Kidney epithelial cell (primary cell): ENCODE data around the gene ARHGAP42. TPM values are rescaled to one million over a fixed set of nuclear protein-coding genes. Genes with fewer than 3 reads are reported as not detected.

ENCODE experiments used
- DNase-seq: peaks from one replicate; pipeline ENCODE4 v3.0.0-alpha.2; 2010; ENCODE audit warnings: low read depth
- H3K27me3 ChIP-seq: 2 replicates; pipeline ENCODE4 v1.6.0; 2011; ENCODE audit warnings: low read length; ENCODE audit not compliant: control insufficient read depth, insufficient read depth
- H3K36me3 ChIP-seq: 2 replicates; pipeline ENCODE4 v1.5.1; 2011; ENCODE audit warnings: low read length; ENCODE audit not compliant: control insufficient read depth, insufficient read depth
- H3K4me3 ChIP-seq: 2 replicates; pipeline ENCODE4 v1.5.1; 2011; ENCODE audit warnings: low read depth, mild to moderate bottlenecking, control low read depth, low read length
- total RNA-seq: library from RNA; depleted of rRNA; stranded (reverse); fragments of >200 nt; gene quantifications from 2 replicates; pipeline ENCODE4 v1.2.3, GENCODE V29; 2015
- TF ChIP-seq, protein P1 (sequence below): IDR thresholded peaks from 2 replicates; pipeline ENCODE4 v1.5.1; 2011; ENCODE audit warnings: mild to moderate bottlenecking, moderate library complexity, low read length, control low read depth, inconsistent platforms; ENCODE audit not compliant: insufficient read depth, poor library complexity, severe bottlenecking

ARHGAP42 gene
- total RNA-seq, 1 donor from 2014 or later, result 27.9 TPM

DNA sequence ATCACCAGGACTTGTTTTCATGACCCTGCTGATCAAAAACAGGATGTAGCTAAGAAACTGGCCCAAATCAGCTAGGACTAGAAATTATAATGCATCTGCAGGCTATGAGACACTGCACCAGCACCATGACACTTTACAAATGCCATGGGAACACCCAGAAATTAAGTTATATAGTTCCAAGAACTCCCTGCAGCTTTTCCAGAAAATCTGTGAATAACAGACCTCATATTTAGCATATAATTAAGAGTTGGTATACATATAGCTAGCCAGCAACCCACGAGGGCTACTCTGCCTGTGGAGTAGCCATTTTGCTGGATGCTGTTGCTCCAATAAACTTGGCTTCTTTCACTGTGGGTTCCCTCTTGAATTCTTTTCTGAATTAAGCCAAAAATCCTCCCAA is 341.6 kb downstream of the ARHGAP42 start:
- H3K36me3 ChIP-seq, result no peaks in the 10 kb centered on the region
- DNase-seq, result no peak
- H3K4me3 ChIP-seq, result no peak overlapping the region
- TF ChIP-seq, protein P1, sequence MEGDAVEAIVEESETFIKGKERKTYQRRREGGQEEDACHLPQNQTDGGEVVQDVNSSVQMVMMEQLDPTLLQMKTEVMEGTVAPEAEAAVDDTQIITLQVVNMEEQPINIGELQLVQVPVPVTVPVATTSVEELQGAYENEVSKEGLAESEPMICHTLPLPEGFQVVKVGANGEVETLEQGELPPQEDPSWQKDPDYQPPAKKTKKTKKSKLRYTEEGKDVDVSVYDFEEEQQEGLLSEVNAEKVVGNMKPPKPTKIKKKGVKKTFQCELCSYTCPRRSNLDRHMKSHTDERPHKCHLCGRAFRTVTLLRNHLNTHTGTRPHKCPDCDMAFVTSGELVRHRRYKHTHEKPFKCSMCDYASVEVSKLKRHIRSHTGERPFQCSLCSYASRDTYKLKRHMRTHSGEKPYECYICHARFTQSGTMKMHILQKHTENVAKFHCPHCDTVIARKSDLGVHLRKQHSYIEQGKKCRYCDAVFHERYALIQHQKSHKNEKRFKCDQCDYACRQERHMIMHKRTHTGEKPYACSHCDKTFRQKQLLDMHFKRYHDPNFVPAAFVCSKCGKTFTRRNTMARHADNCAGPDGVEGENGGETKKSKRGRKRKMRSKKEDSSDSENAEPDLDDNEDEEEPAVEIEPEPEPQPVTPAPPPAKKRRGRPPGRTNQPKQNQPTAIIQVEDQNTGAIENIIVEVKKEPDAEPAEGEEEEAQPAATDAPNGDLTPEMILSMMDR, result no peak
- no peaks in the 10 kb centered on the region for H3K27me3 ChIP-seq

DNA sequence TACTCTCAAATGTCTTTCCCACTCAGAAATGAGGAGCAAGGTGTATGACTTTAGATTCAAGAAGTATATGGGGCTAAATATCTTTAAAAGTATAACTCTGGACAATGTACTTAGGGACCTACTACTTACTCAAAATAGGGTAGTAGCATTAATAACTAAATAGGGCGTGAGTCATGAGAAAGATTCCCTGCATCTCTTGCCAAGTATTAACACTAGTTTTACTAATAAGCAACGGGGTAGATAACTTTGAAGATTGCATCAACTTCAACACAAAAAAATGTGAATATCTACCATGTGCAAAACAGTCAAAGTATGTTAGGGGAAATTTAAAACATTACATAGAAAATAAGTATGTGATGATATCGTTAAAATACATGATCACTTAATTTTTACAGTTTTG is 342.9 kb downstream of the ARHGAP42 start:
- no peak for DNase-seq
- Histone ChIP-seq H3K4me3 (no peak overlapping the region), H3K27me3 (no peaks in the 10 kb centered on the region), H3K36me3 (no peaks in the 10 kb centered on the region)
- TF ChIP-seq, protein P1, result no peak

DNA sequence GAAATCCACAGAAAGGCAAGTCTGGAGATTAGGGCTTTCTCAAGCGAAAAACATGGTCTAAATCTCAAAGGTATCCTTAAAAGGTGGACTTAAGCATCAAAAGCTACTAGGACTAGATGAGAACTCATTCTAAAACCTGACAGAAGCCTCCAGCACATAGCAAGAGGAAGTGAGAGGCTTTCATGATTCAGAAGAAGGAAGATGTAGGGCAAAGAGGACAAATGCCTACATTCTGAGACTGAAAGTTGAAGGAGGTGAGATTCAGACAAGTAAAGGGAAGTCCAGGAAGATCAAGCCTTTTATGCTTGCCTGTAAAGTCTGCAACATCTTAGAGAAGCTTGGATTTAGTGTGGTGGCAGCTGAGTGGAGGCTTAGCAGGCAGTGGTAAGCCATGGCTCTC is 343.6 kb downstream of the ARHGAP42 start:
- H3K4me3 ChIP-seq, result no peak overlapping the region
- H3K36me3 ChIP-seq, result no peaks in the 10 kb centered on the region
- H3K27me3 ChIP-seq, result no peaks in the 10 kb centered on the region
- DNase-seq, result no peak
- TF ChIP-seq, protein P1, result no peak

DNA sequence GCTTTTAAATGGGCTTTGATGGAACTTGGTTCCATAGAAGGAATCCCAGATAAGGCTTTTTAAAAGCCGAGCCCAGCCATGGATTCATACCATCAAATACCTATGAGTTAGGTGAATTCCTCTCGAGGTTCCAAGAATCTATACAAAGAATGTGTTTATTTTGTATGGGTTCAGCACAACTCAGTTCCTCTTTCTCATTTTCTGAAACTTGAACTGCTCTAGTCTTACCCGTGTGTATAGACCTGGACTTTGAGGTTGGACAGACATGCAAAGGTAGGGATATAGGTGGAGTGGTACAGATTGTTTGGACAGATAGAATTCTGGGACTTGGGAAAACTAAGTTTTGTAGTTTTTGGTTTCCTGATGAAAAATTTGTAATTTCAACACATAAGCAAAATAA is 344.6 kb downstream of the ARHGAP42 start:
- no peaks in the 10 kb centered on the region for H3K36me3 ChIP-seq
- no peak for DNase-seq
- TF ChIP-seq, protein P1, result no peak
- H3K4me3 ChIP-seq, result no peak overlapping the region
- no peaks in the 10 kb centered on the region for H3K27me3 ChIP-seq

DNA sequence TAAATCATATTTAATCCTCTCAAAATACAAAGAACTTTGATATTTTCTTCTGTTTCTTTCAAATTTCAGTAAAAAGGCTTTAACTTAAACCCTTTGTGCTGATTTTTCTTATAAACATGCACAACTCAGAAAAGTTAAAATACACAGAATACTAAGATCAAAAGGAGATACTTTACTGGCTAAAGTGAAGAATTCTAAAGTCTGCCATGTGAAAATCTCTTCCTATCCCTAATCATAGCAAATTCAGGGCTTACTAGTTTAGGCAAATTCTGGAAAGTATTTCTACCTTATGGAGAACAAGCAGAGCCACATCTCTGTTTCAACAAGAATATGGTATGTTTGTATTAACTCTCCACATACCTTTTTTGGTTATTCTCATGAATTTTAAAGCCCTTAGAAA is 345.9 kb downstream of the ARHGAP42 start:
- TF ChIP-seq, protein P1, result no peak
- H3K4me3 ChIP-seq, result no peak overlapping the region
- no peaks in the 10 kb centered on the region for H3K36me3 ChIP-seq
- no peaks in the 10 kb centered on the region for H3K27me3 ChIP-seq
- DNase-seq, result no peak

DNA sequence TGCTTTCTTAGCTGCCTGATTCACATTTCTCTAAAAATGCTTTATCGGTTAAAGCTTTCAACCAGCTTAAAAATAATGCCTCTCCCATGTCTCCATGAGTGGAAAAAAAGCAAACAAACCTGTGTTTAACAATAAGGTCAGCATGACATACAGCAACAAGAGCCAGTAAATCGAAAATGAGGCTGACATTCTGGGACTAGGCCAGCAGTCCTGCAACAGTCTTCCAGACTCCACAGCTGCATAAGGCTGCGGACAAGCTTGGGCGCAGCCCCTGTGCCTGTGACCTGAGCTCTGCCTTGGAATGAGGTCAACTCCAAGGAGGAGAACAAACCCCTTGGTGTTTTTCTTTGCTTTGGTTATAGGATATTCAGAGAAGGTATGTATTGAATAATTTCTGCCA is 347.0 kb downstream of the ARHGAP42 start:
- Histone ChIP-seq H3K4me3 (no peak overlapping the region), H3K36me3 (no peaks in the 10 kb centered on the region), H3K27me3 (no peaks in the 10 kb centered on the region)
- DNase-seq, result no peak
- TF ChIP-seq, protein P1, result no peak
